SK-N-SH (cell line): ENCODE results near the gene SLC10A1. TPM values are rescaled to one million over a fixed set of nuclear protein-coding genes. Genes with fewer than 3 reads are reported as not detected.

Source experiments
- CTCF ChIA-PET: fragments of 300-600, 350-600 bp; formaldehyde crosslinking; extraction: SDS; loops from one replicate; lab custom pipeline; 2021; lab: Yijun Ruan, JAX
- POLR2A ChIA-PET: fragments of 350-600 bp; sonication (Branson Sonifier 250); formaldehyde crosslinking; extraction: SDS; loops from one replicate; lab custom pipeline; 2020; ENCODE audit warnings: antibody characterized with exemption, inconsistent platforms; lab: Yijun Ruan, JAX
- DNase-seq: peaks from one replicate; pipeline ENCODE4 v3.0.0; 2012
- H2AFZ ChIP-seq: fragments of 200-600 bp; sonication (generic); 2 replicates; pipeline ENCODE4 v1.8.1; 2016; ENCODE audit warnings: antibody characterized with exemption, mild to moderate bottlenecking, low read depth
- H3F3A ChIP-seq: fragments of 200-600 bp; sonication (generic); replicated peaks from 2 replicates; pipeline ENCODE3; 2016; ENCODE audit warnings: antibody characterized with exemption, mild to moderate bottlenecking; ENCODE audit not compliant: insufficient read depth
- H3K27ac ChIP-seq, 2 experiments: fragments of 200-500 bp in 1 of 2; fragments of 200-600 bp in 1 of 2; sonication (Bioruptor generic) in 1 of 2; sonication (generic), shearing (Covaris generic) in 1 of 2; 2 replicates each; pipeline versions ENCODE4 v1.5.1 to v1.6.1; 2014 to 2016; ENCODE audit warnings: low read depth in 2 of 2, inconsistent platforms in 1 of 2, low read length in 1 of 2, mild to moderate bottlenecking in 1 of 2, mixed read lengths in 1 of 2
- H3K27me3 ChIP-seq: fragments of 200-600 bp; sonication (generic), shearing (Covaris generic); 2 replicates; pipeline ENCODE4 v1.6.1; 2016; ENCODE audit warnings: mixed run types; ENCODE audit not compliant: insufficient read depth
- H3K36me3 ChIP-seq, 2 experiments: fragments of 200-500 bp in 1 of 2; fragments of 200-600 bp in 1 of 2; sonication (Bioruptor generic) in 1 of 2; sonication (generic) in 1 of 2; replicated peaks in 1 of 2; 2 replicates each; pipeline versions ENCODE3 to v1.5.1; 2014 to 2016; ENCODE audit warnings: low read length in 1 of 2, mild to moderate bottlenecking in 1 of 2; ENCODE audit not compliant: insufficient read depth in 2 of 2, control insufficient read depth in 1 of 2
- H3K4me1 ChIP-seq, 2 experiments: fragments of 200-500 bp in 1 of 2; fragments of 200-600 bp in 1 of 2; sonication (Bioruptor generic) in 1 of 2; sonication (generic), shearing (Covaris generic) in 1 of 2; 2 replicates each; pipeline versions ENCODE4 v1.5.1 to v1.6.1; 2014 to 2016; ENCODE audit warnings: low read depth in 1 of 2, low read length in 1 of 2, mixed run types in 1 of 2; ENCODE audit not compliant: insufficient read depth in 2 of 2, control insufficient read depth in 1 of 2
- H3K4me2 ChIP-seq: fragments of 200-600 bp; sonication (generic), shearing (Covaris generic); 2 replicates; pipeline ENCODE4 v1.6.1; 2017; ENCODE audit warnings: mixed run types
- H3K4me3 ChIP-seq, 2 experiments: fragments of 200-500 bp in 1 of 2; fragments of 200-600 bp in 1 of 2; sonication (Bioruptor generic) in 1 of 2; sonication (generic), shearing (Covaris generic) in 1 of 2; 2 replicates each; pipeline versions ENCODE4 v1.5.1 to v1.8.1; 2014 to 2016; ENCODE audit warnings: low read depth in 2 of 2, inconsistent platforms in 1 of 2, low read length in 1 of 2, mild to moderate bottlenecking in 1 of 2, mixed read lengths in 1 of 2, moderate library complexity in 1 of 2
- H3K79me2 ChIP-seq: fragments of 200-600 bp; sonication (generic); 2 replicates; pipeline ENCODE4 v1.8.1; 2017; ENCODE audit warnings: mild to moderate bottlenecking; ENCODE audit not compliant: insufficient read depth
- H3K9ac ChIP-seq: fragments of 200-600 bp; sonication (generic); 2 replicates; pipeline ENCODE4 v1.6.1; 2017; ENCODE audit warnings: mixed run types
- H3K9me2 ChIP-seq: fragments of 200-600 bp; sonication (generic); 2 replicates; pipeline ENCODE4 v1.6.1; 2017; ENCODE audit warnings: mixed run types
- H3K9me3 ChIP-seq: fragments of 200-600 bp; sonication (generic); 2 replicates; pipeline ENCODE4 v1.6.1; 2017; ENCODE audit warnings: mixed run types, mild to moderate bottlenecking, moderate library complexity
- H4K20me1 ChIP-seq: fragments of 200-600 bp; sonication (generic); 2 replicates; pipeline ENCODE4 v1.6.1; 2017; ENCODE audit warnings: mild to moderate bottlenecking, mixed run types; ENCODE audit not compliant: insufficient read depth
- ELF1 ChIP-seq: IDR thresholded peaks from 2 replicates; pipeline ENCODE4 v1.4.0; 2012
- EP300 ChIP-seq, 2 experiments: IDR thresholded peaks; 2 replicates each; pipeline versions ENCODE4 v1.4.0 to v1.6.1; 2012; ENCODE audit warnings: borderline replicate concordance in 1 of 2, low read depth in 1 of 2, low read length in 1 of 2
- EZH2phosphoT487 ChIP-seq: fragments of 200-600 bp; sonication (generic); IDR thresholded peaks from 2 replicates; pipeline ENCODE4 v1.6.1; 2017; ENCODE audit warnings: low read depth, mixed run types, mild to moderate bottlenecking, antibody characterized with exemption, moderate library complexity, borderline replicate concordance
- FOSL2 ChIP-seq: IDR thresholded peaks from 2 replicates; pipeline ENCODE4 v1.4.0; 2012; ENCODE audit warnings: low read depth, mild to moderate bottlenecking, moderate library complexity, borderline replicate concordance
- FOXM1 ChIP-seq: IDR thresholded peaks from 2 replicates; pipeline ENCODE4 v1.4.0; 2012; ENCODE audit warnings: low read depth, mild to moderate bottlenecking
- GATA2 ChIP-seq: sonication (generic); formaldehyde crosslinking; IDR thresholded peaks from 2 replicates; pipeline ENCODE4 v1.5.0; 2020; ENCODE audit warnings: mild to moderate bottlenecking, missing genetic modification reagents
- MEF2A ChIP-seq: IDR thresholded peaks from 2 replicates; pipeline ENCODE4 v1.4.0; 2012; ENCODE audit warnings: low read depth, borderline replicate concordance
- NFIC ChIP-seq: IDR thresholded peaks from 2 replicates; pipeline ENCODE4 v1.4.0; 2012; ENCODE audit warnings: borderline replicate concordance
- NRF1 ChIP-seq: IDR thresholded peaks from 2 replicates; pipeline ENCODE4 v1.6.1; 2012; ENCODE audit warnings: low read depth, mild to moderate bottlenecking, low read length
- RAD21 ChIP-seq: IDR thresholded peaks from 2 replicates; pipeline ENCODE4 v1.6.1; 2012; ENCODE audit warnings: mild to moderate bottlenecking, low read length
- RFX5 ChIP-seq: IDR thresholded peaks from 2 replicates; pipeline ENCODE4 v1.6.1; 2012; ENCODE audit warnings: mild to moderate bottlenecking, improper control_type of control experiment, low read length
- RXRA ChIP-seq: IDR thresholded peaks from 2 replicates; pipeline ENCODE4 v1.4.0; 2012; ENCODE audit warnings: low read depth, mild to moderate bottlenecking, borderline replicate concordance
- SMC3 ChIP-seq: IDR thresholded peaks from 2 replicates; pipeline ENCODE4 v1.6.1; 2012; ENCODE audit warnings: low read depth, low read length, improper control_type of control experiment
- TAF1 ChIP-seq: IDR thresholded peaks from 2 replicates; pipeline ENCODE4 v1.6.1; 2012; ENCODE audit warnings: low read depth, mild to moderate bottlenecking, low read length, moderate library complexity, borderline replicate concordance
- TCF12 ChIP-seq: IDR thresholded peaks from 2 replicates; pipeline ENCODE4 v1.4.0; 2012
- WGBS: methylation state at CpG from one replicate; pipeline ENCODE4 v1.1.6; 2017; ENCODE audit warnings: low lambda C conversion rate; 5-methylcytosine and 5-hydroxymethylcytosine counted together
- polyA plus RNA-seq, 3 experiments: library from polyadenylated mRNA; depleted of rRNA; stranded (reverse); fragments of >200 nt; gene quantifications; 2 replicates each; pipeline ENCODE4 v1.2.3, GENCODE V29; 2012
- TF ChIP-seq, protein P1 (sequence below): fragments of 200-600 bp; sonication (generic); IDR thresholded peaks from 2 replicates; pipeline ENCODE4 v1.6.1; 2017; ENCODE audit warnings: antibody characterized with exemption, mild to moderate bottlenecking, moderate library complexity
- TF ChIP-seq, protein P2 (sequence below): IDR thresholded peaks from 2 replicates; pipeline ENCODE4 v1.4.0; 2012; ENCODE audit warnings: low read depth

SLC10A1 gene
- polyA plus RNA-seq, 1 of the 3 experiments (the other 2 are of a cell fraction): not detected

DNA sequence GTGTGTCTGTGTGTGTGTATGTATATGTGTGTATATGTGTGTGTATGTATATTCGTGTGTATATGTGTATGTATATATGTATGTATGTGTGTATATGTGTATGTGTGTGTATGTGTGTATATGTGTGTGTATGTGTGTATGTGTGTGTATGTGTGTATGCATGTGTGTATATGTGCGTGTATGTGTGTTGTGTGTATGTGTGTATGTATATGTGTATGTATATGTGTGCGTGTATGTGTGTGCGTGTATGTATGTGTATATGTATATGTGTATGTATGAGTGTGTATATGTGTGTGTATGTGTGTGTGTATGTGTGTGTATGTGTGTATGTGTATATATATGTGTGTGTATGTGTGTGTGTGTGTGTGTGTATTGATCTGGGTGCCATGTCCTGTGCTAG, 31.8 kb upstream of the SLC10A1 start:
- TF ChIP-seq NRF1: no peak
- TF ChIP-seq EP300 (IDR thresholded peaks at IDR 0.05; ENCODE audit: borderline replicate concordance in 1 of 2, low read depth in 1 of 2, low read length in 1 of 2): no peak
- no peak for TF ChIP-seq RXRA
- TF ChIP-seq TCF12: no peak
- TF ChIP-seq TAF1: no peak
- TF ChIP-seq FOSL2: no peak
- TF ChIP-seq, protein P1, sequence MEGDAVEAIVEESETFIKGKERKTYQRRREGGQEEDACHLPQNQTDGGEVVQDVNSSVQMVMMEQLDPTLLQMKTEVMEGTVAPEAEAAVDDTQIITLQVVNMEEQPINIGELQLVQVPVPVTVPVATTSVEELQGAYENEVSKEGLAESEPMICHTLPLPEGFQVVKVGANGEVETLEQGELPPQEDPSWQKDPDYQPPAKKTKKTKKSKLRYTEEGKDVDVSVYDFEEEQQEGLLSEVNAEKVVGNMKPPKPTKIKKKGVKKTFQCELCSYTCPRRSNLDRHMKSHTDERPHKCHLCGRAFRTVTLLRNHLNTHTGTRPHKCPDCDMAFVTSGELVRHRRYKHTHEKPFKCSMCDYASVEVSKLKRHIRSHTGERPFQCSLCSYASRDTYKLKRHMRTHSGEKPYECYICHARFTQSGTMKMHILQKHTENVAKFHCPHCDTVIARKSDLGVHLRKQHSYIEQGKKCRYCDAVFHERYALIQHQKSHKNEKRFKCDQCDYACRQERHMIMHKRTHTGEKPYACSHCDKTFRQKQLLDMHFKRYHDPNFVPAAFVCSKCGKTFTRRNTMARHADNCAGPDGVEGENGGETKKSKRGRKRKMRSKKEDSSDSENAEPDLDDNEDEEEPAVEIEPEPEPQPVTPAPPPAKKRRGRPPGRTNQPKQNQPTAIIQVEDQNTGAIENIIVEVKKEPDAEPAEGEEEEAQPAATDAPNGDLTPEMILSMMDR: no peak
- no peak for TF ChIP-seq GATA2 (CRISPR knock-in tag)
- TF ChIP-seq FOXM1: no peak
- TF ChIP-seq RFX5: no peak
- TF ChIP-seq, all 33 proteins: peak for 0
- Histone ChIP-seq H3K4me2 (no peak overlapping the region), H3K9ac (no peak overlapping the region), H3K27ac (no peak overlapping the region), H3K9me3 (no peaks in the 10 kb centered on the region; the same call in 1 of the 2 replicates), H4K20me1 (no peaks in the 10 kb centered on the region), H3K36me3 (no peaks in the 10 kb centered on the region), H3K79me2 (no peaks in the 10 kb centered on the region), H3K27me3 (no peaks in the 10 kb centered on the region), H3K4me3 (no peak overlapping the region), H2AFZ (no peak overlapping the region), H3K9me2 (no peaks in the 10 kb centered on the region), H3F3A (no peaks in the 10 kb centered on the region), H3K4me1 (no peaks in the 10 kb centered on the region)
- ChIA-PET CTCF (interaction anchor here (1.2 kb wide), 1 partner anchor 199 kb away, joined by 3 read pairs; no protein-coding TSS in a partner anchor), POLR2A (interaction anchor here (0.8 kb wide), 1 partner anchor 83 kb away, joined by 3 read pairs; no protein-coding TSS in a partner anchor)
- WGBS: 69% methylated on average over 4 of the region's 4 CpGs
- no peak for DNase-seq

DNA sequence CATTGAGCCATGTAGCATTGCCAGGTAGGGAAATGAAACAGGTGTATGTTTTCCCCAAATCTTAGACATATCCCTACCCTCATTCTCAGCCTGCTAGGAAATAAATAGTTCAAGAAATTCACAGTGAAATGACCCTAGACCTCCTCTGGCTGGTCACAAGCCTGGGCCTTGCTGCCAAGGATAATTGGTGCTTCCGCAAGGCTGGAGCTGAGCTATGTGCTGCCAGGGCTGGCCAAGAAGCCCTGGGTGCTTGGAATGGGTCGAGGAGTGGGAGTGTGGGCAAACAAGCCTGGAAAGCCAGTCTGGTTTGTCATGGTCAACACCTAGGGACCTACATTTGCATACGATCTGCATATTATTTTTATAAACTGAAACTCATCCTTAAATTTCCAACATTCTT, 31.3 kb upstream of the SLC10A1 start:
- Histone ChIP-seq H2AFZ (no peak overlapping the region), H3K9me2 (no peaks in the 10 kb centered on the region), H3K4me3 (no peak overlapping the region), H4K20me1 (no peaks in the 10 kb centered on the region), H3K27ac (no peak overlapping the region), H3K4me2 (no peak overlapping the region), H3K9ac (no peak overlapping the region), H3K4me1 (no peaks in the 10 kb centered on the region), H3K79me2 (no peaks in the 10 kb centered on the region), H3F3A (no peaks in the 10 kb centered on the region), H3K27me3 (no peaks in the 10 kb centered on the region), H3K36me3 (no peaks in the 10 kb centered on the region), H3K9me3 (no peaks in the 10 kb centered on the region; the same call in 1 of the 2 replicates)
- CTCF ChIA-PET: interaction anchor here (1.0 to 1.3 kb wide), 2 partner anchors 10 to 200 kb away, joined by 6 to 7 read pairs; no protein-coding TSS in a partner anchor
- DNase-seq: no peak
- POLR2A ChIA-PET: no interaction called here
- TF ChIP-seq MEF2A: no peak
- TF ChIP-seq EP300 (IDR thresholded peaks at IDR 0.05; ENCODE audit: borderline replicate concordance in 1 of 2, low read depth in 1 of 2, low read length in 1 of 2): no peak
- TF ChIP-seq, protein P1: no peak
- TF ChIP-seq RXRA: no peak
- no peak for TF ChIP-seq EZH2phosphoT487
- TF ChIP-seq TCF12: no peak
- TF ChIP-seq NFIC: no peak
- TF ChIP-seq SMC3: no peak
- TF ChIP-seq ELF1: no peak
- TF ChIP-seq, protein P2, sequence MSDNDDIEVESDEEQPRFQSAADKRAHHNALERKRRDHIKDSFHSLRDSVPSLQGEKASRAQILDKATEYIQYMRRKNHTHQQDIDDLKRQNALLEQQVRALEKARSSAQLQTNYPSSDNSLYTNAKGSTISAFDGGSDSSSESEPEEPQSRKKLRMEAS: no peak
- no peak for TF ChIP-seq RAD21
- 40% methylated on average over 3 of the region's 3 CpGs for WGBS
